MM.1S (cell line): Measurements from ENCODE around the gene PMS1.

ENCODE experiments used
- DNase-seq: peaks from one replicate; pipeline ENCODE4 v3.0.0-alpha.2; 2015
- H2AFZ ChIP-seq: fragments of 300-600 bp; sonication (generic); 2 replicates; pipeline ENCODE4 v1.6.0; 2016; ENCODE audit warnings: antibody characterized with exemption, low read length
- H3F3A ChIP-seq: fragments of 300-600 bp; sonication (generic); 2 replicates; pipeline ENCODE4 v1.6.1; 2016; ENCODE audit warnings: mild to moderate bottlenecking, antibody characterized with exemption, low read length, moderate library complexity, mixed read lengths; ENCODE audit not compliant: insufficient read depth
- H3K27ac ChIP-seq: fragments of 300-600 bp; sonication (generic); 2 replicates; pipeline ENCODE4 v1.5.1; 2016; ENCODE audit warnings: mild to moderate bottlenecking, low read length
- H3K27me3 ChIP-seq: fragments of 300-600 bp; sonication (generic); replicated peaks from 2 replicates; pipeline ENCODE4 v1.6.0; 2016; ENCODE audit warnings: low read length; ENCODE audit not compliant: insufficient read depth
- H3K36me3 ChIP-seq: fragments of 300-600 bp; sonication (generic); replicated peaks from 2 replicates; pipeline ENCODE4 v1.6.1; 2016; ENCODE audit warnings: mild to moderate bottlenecking, low read length, mixed read lengths; ENCODE audit not compliant: insufficient read depth
- H3K4me1 ChIP-seq: fragments of 300-600 bp; sonication (generic); 2 replicates; pipeline ENCODE4 v1.6.1; 2016; ENCODE audit warnings: low read length, mixed read lengths
- H3K4me2 ChIP-seq: fragments of 300-600 bp; sonication (generic); 2 replicates; pipeline ENCODE4 v1.6.0; 2016; ENCODE audit warnings: low read depth, low read length
- H3K4me3 ChIP-seq: fragments of 300-600 bp; sonication (generic); 2 replicates; pipeline ENCODE4 v1.5.1; 2016; ENCODE audit warnings: low read length, mixed read lengths
- H3K79me2 ChIP-seq: fragments of 300-600 bp; sonication (generic); 2 replicates; pipeline ENCODE4 v1.6.1; 2016; ENCODE audit warnings: mixed run types, low read length, mixed read lengths
- H3K9ac ChIP-seq: fragments of 300-600 bp; sonication (generic); 2 replicates; pipeline ENCODE4 v1.6.1; 2016; ENCODE audit warnings: low read length, mixed read lengths
- H3K9me2 ChIP-seq: fragments of 300-600 bp; sonication (generic); replicated peaks from 2 replicates; pipeline ENCODE4 v1.6.1; 2016; ENCODE audit warnings: mild to moderate bottlenecking, low read length, mixed read lengths; ENCODE audit not compliant: insufficient read depth
- H3K9me3 ChIP-seq: fragments of 300-600 bp; sonication (generic); replicated peaks from 2 replicates; pipeline ENCODE4 v1.6.1; 2016; ENCODE audit warnings: mild to moderate bottlenecking, low read length, mixed read lengths; ENCODE audit not compliant: insufficient read depth
- H4K20me1 ChIP-seq: fragments of 300-600 bp; sonication (generic); 2 replicates; pipeline ENCODE4 v1.6.1; 2016; ENCODE audit warnings: mild to moderate bottlenecking, low read length, moderate library complexity, mixed read lengths; ENCODE audit not compliant: insufficient read depth
- EZH2 ChIP-seq: fragments of 300-600 bp; sonication (generic); optimal IDR thresholded peaks from 2 replicates; pipeline ENCODE3; 2017; ENCODE audit warnings: low read depth, mild to moderate bottlenecking, antibody characterized with exemption, low read length, mixed read lengths
- EZH2phosphoT487 ChIP-seq: fragments of 300-600 bp; sonication (generic); IDR thresholded peaks from 2 replicates; pipeline ENCODE4 v1.6.1; 2018; ENCODE audit warnings: antibody characterized with exemption, low read length
- TF ChIP-seq, protein P1 (sequence below): fragments of 300-600 bp; sonication (generic); IDR thresholded peaks from 2 replicates; pipeline ENCODE4 v1.5.1; 2016; ENCODE audit warnings: antibody characterized with exemption, low read length, mixed read lengths

Gene PMS1

DNA sequence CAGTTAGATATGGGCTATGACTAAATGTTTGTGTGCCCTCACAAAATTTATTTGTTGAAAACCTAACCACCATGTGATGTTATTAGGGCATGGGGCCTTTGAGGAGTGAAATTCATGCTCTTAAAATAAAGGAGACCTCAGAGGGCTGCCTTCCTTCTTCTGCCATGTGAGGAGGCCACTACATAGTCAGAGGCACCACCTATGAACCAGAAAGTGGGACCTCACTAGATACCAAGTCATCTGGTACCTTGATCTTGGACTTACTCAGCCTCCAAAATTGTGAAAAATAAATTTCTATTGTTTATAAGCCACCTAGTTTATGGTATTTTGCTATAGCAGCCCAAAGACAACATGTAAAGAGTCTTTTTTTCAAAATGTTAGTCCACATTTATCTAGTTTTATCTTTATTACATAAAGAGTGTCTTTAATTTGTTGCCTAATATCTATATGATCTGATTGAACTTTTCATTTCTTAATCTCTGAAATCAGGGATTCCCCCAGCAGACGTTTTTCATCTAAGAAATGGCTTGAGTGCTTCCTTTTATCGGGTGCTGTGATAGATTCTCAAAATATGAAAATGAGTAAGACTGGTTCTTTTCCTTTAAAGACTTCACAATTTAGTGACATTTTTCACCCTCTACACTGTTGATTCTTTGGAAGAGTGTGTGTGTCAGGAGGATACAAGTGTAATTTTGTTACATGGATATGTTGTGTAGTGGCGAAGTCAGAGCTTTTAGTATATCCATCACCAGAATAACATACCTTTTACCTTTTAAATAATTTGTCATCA is 34.2 kb downstream of the PMS1 start:
- Histone ChIP-seq H3K9ac (no peak overlapping the region), H3K36me3 (no peaks in the 10 kb centered on the region), H3K27ac (no peak overlapping the region)

DNA sequence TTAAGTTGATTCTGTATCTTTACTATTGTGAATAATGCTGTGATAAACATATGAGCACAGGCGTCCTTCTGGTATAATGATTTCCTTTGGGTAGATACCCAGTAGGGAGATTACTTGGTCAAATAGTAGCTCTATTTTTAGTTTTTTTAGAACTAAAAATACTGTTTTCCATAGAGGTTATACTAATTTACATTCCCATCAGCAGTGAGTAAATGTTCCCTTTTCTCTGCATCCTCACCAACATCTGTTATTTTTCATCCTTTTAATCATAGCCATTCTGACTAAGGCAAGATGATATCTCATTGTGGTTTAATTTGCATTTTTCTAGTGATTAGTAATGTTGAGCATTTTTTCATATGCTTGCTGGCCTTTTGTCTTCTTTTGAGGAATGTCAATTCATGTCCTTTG is 35.1 kb downstream of the PMS1 start:
- H3F3A ChIP-seq, result no peaks in the 10 kb centered on the region
- H3K4me3 ChIP-seq, result no peak overlapping the region
- DNase-seq, result no peak
- H4K20me1 ChIP-seq, result no peaks in the 10 kb centered on the region; the same call in 1 of the 2 replicates
- H3K36me3 ChIP-seq, result no peaks in the 10 kb centered on the region
- no peak overlapping the region for H2AFZ ChIP-seq
- no peak overlapping the region for H3K4me2 ChIP-seq
- H3K79me2 ChIP-seq, result no peaks in the 10 kb centered on the region
- H3K27ac ChIP-seq, result no peak overlapping the region
- H3K4me1 ChIP-seq, result no peaks in the 10 kb centered on the region
- no peaks in the 10 kb centered on the region for H3K9me3 ChIP-seq
- TF ChIP-seq EZH2, result no peak
- TF ChIP-seq, protein P1, sequence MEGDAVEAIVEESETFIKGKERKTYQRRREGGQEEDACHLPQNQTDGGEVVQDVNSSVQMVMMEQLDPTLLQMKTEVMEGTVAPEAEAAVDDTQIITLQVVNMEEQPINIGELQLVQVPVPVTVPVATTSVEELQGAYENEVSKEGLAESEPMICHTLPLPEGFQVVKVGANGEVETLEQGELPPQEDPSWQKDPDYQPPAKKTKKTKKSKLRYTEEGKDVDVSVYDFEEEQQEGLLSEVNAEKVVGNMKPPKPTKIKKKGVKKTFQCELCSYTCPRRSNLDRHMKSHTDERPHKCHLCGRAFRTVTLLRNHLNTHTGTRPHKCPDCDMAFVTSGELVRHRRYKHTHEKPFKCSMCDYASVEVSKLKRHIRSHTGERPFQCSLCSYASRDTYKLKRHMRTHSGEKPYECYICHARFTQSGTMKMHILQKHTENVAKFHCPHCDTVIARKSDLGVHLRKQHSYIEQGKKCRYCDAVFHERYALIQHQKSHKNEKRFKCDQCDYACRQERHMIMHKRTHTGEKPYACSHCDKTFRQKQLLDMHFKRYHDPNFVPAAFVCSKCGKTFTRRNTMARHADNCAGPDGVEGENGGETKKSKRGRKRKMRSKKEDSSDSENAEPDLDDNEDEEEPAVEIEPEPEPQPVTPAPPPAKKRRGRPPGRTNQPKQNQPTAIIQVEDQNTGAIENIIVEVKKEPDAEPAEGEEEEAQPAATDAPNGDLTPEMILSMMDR, result no peak
- no peak for TF ChIP-seq EZH2phosphoT487
- no peaks in the 10 kb centered on the region for H3K27me3 ChIP-seq
- H3K9me2 ChIP-seq, result no peaks in the 10 kb centered on the region
- no peak overlapping the region for H3K9ac ChIP-seq

More for the DNA sequence above, 34.2 kb downstream of the PMS1 start:
- no peaks in the 10 kb centered on the region for H3K27me3 ChIP-seq
- no peak overlapping the region for H3K4me2 ChIP-seq
- no peaks in the 10 kb centered on the region for H3K9me2 ChIP-seq
- H4K20me1 ChIP-seq, result no peaks in the 10 kb centered on the region; the same call in 1 of the 2 replicates
- H3F3A ChIP-seq, result no peaks in the 10 kb centered on the region
- TF ChIP-seq EZH2phosphoT487 (no peak), EZH2 (no peak)
- TF ChIP-seq, protein P1, result no peak
- DNase-seq, result no peak
- no peaks in the 10 kb centered on the region for H3K79me2 ChIP-seq
- H2AFZ ChIP-seq, result no peak overlapping the region
- no peaks in the 10 kb centered on the region for H3K4me1 ChIP-seq
- H3K9me3 ChIP-seq, result no peaks in the 10 kb centered on the region
- H3K4me3 ChIP-seq, result no peak overlapping the region

DNA sequence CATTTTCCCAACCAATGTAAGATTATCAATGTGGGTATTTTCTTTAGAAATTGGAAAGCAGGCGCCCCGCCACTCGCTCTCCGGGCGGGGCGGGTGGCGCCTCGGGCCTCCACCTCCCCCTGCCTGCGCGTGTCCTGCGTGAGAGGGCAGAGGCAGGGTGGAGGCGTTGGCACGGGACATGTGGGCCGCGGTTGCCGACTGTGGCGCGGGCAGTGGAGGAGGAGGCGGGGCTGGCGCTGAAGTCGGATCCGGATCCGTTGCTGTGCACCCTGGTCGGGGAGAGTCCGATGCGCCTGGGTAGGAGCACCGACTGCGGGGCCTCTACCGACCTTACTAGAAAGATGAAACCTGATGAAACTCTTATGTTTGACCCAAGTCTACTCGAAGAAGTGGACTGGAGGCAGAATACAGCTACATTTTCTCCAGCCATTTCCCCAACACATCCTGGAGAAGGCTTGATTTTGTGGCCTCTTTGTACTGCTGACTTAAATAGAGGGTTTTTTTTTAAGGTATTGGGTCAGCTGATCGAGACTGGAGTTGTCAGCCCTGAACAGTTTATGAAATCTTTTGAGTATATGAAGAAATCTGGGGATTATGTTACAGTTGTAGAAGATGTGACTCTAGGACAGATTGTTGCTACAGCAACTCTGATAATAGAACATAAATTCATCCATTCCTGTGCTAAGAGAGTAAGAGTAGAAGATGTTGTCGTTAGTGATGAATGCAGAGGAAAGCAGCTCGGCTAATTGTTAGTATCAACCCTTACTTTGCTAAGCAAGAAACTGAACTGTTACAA is 37.9 kb downstream of the PMS1 start:
- Histone ChIP-seq H4K20me1 (no peaks in the 10 kb centered on the region; the same call in 1 of the 2 replicates), H3K27ac (no peak overlapping the region), H3K9ac (no peak overlapping the region), H3K4me2 (no peak overlapping the region), H3F3A (no peaks in the 10 kb centered on the region), H3K27me3 (no peaks in the 10 kb centered on the region), H2AFZ (no peak overlapping the region), H3K36me3 (no peaks in the 10 kb centered on the region), H3K9me3 (no peaks in the 10 kb centered on the region), H3K4me3 (no peak overlapping the region), H3K79me2 (no peaks in the 10 kb centered on the region), H3K4me1 (no peaks in the 10 kb centered on the region), H3K9me2 (no peaks in the 10 kb centered on the region)
- DNase-seq, result no peak
- TF ChIP-seq EZH2 (no peak), EZH2phosphoT487 (no peak)
- TF ChIP-seq, protein P1, result no peak
